Keratinocyte (primary cell): ENCODE results near the gene FGFR2. TPM values are rescaled to one million over a fixed set of nuclear protein-coding genes. Genes with fewer than 3 reads are reported as not detected.

ENCODE experiments used
- DNase-seq: peaks from one replicate; pipeline ENCODE4 v3.0.0-alpha.2; 2011; ENCODE audit warnings: low read depth, missing footprints, low spot score
- FAIRE-seq: peaks from 2 replicates; lab custom pipeline; 2011; peaks lifted over from hg19 to GRCh38; lab: Jason Lieb, UNC
- H2AFZ ChIP-seq: 2 replicates; pipeline ENCODE4 v1.6.0; 2012; ENCODE audit warnings: low read length, control low read depth, inconsistent platforms; ENCODE audit not compliant: control insufficient read depth
- H3K27ac ChIP-seq: 2 replicates; pipeline ENCODE4 v1.5.1; 2011; ENCODE audit warnings: low read length; ENCODE audit not compliant: control insufficient read depth, insufficient read depth
- H3K27me3 ChIP-seq: 3 replicates; pipeline ENCODE4 v1.6.0; 2011; ENCODE audit warnings: low read length; ENCODE audit not compliant: control insufficient read depth, insufficient read depth; ENCODE audit errors: extremely low read depth
- H3K36me3 ChIP-seq, 2 experiments: 2 replicates in 1 of 2; 3 replicates in 1 of 2; pipeline ENCODE4 v1.5.1; 2011; ENCODE audit warnings: low read length in 2 of 2, mild to moderate bottlenecking in 1 of 2; ENCODE audit not compliant: control insufficient read depth in 2 of 2, insufficient read depth in 2 of 2; ENCODE audit errors: extremely low read depth in 1 of 2
- H3K4me1 ChIP-seq: 3 replicates; pipeline ENCODE4 v1.5.1; 2011; ENCODE audit warnings: low read length; ENCODE audit not compliant: control insufficient read depth, insufficient read depth; ENCODE audit errors: extremely low read depth
- H3K4me2 ChIP-seq: 3 replicates; pipeline ENCODE4 v1.6.0; 2011; ENCODE audit warnings: low read depth, low read length; ENCODE audit not compliant: control insufficient read depth, insufficient read depth; ENCODE audit errors: extremely low read depth
- H3K4me3 ChIP-seq, 3 experiments: fragments of 200-600 bp in 1 of 3; sonication (generic) in 1 of 3; 2 replicates in 2 of 3; 3 replicates in 1 of 3; pipeline ENCODE4 v1.5.1; 2011 to 2016; ENCODE audit warnings: low read length in 3 of 3, mild to moderate bottlenecking in 3 of 3, control low read depth in 2 of 3, inconsistent platforms in 1 of 3, low read depth in 1 of 3, mixed read lengths in 1 of 3, mixed run types in 1 of 3, moderate library complexity in 1 of 3; ENCODE audit not compliant: control insufficient read depth in 2 of 3, insufficient read depth in 2 of 3; ENCODE audit errors: extremely low read depth in 1 of 3
- H3K79me2 ChIP-seq: 2 replicates; pipeline ENCODE4 v1.6.0; 2012; ENCODE audit warnings: low read length; ENCODE audit not compliant: control insufficient read depth, insufficient read depth
- H3K9ac ChIP-seq: 3 replicates; pipeline ENCODE4 v1.6.0; 2011; ENCODE audit warnings: low read length; ENCODE audit not compliant: control insufficient read depth, insufficient read depth; ENCODE audit errors: extremely low read depth
- H3K9me1 ChIP-seq: 3 replicates; pipeline ENCODE4 v1.6.0; 2011; ENCODE audit warnings: low read length; ENCODE audit not compliant: control insufficient read depth, insufficient read depth; ENCODE audit errors: extremely low read depth
- H3K9me3 ChIP-seq: 2 replicates; pipeline ENCODE4 v1.5.1; 2012; ENCODE audit warnings: low read depth, low read length; ENCODE audit not compliant: control insufficient read depth
- H4K20me1 ChIP-seq: 3 replicates; pipeline ENCODE4 v1.6.0; 2011; ENCODE audit warnings: low read length; ENCODE audit not compliant: control insufficient read depth, insufficient read depth; ENCODE audit errors: extremely low read depth
- CTCF ChIP-seq, 3 experiments: IDR thresholded peaks in 1 of 3; conservative IDR thresholded peaks in 1 of 3; optimal IDR thresholded peaks in 1 of 3; 2 replicates in 2 of 3; 3 replicates in 1 of 3; pipeline versions ENCODE3 to v1.5.1; 2011; ENCODE audit warnings: low read length in 3 of 3, mild to moderate bottlenecking in 3 of 3, moderate library complexity in 2 of 3, control low read depth in 1 of 3, inconsistent platforms in 1 of 3; ENCODE audit not compliant: insufficient read depth in 2 of 3; ENCODE audit errors: extremely low read depth in 1 of 3
- EZH2 ChIP-seq: IDR thresholded peaks from one replicate; pipeline ENCODE4 v1.6.1; 2012; ENCODE audit warnings: inconsistent platforms, mild to moderate bottlenecking, low read length, moderate library complexity
- dilution Hi-C: fragments of 300-500 bp; cut with MboI; formaldehyde crosslinking; loops from one replicate; pipeline ENCODE4 v1.7.0; 2020; ENCODE audit warnings: low sequenced_read_pairs; ENCODE audit not compliant: extremely low pct_ligation_motif_present
- polyA plus RNA-seq, 5 experiments: library from polyadenylated mRNA; depleted of rRNA in 3 of 5; stranded (reverse) in 3 of 5; stranded (forward) in 1 of 5; unstranded in 1 of 5; fragments of >200 nt; gene quantifications; 1 replicate in 1 of 5; 2 replicates in 3 of 5; 3 replicates in 1 of 5; pipeline versions ENCODE4 v1.2.1 to v1.2.3, GENCODE V29; 2011 to 2012; ENCODE audit warnings: missing spikeins in 2 of 5, low read depth in 1 of 5, low replicate concordance in 1 of 5

Gene FGFR2
- polyA plus RNA-seq, 1 donor (not counting 4 experiments of a cell fraction or from before 2014, with no cell fraction given) = 20.6 TPM

- Histone ChIP-seq H3K4me1 (no peaks in the 10 kb centered on the region), H3K27me3 (no peaks in the 10 kb centered on the region), H3K9me1 (no peaks in the 10 kb centered on the region), H3K9ac (no peak overlapping the region), H3K27ac (no peak overlapping the region), H3K4me2 (no peak overlapping the region), H3K36me3 (no peaks in the 10 kb centered on the region), H3K79me2 (no peaks in the 10 kb centered on the region), H3K4me3 (no peak overlapping the region), H3K9me3 (no peaks in the 10 kb centered on the region), H4K20me1 (no peaks in the 10 kb centered on the region), H2AFZ (no peak overlapping the region)
- TF ChIP-seq CTCF (optimal IDR thresholded peaks at IDR 0.05 in 1 of 3, IDR thresholded peaks at IDR 0.05 in 1 of 3, conservative IDR thresholded peaks at IDR 0.05 in 1 of 3; ENCODE audit: extremely low read depth in 1 of 3, insufficient read depth in 2 of 3, low read length in 3 of 3) (no peak), EZH2 (no peak)
- no peak for FAIRE-seq
- dilution Hi-C loops = no loop called here
- no peak for DNase-seq
These were observed 155.9 kb downstream of the FGFR2 start for GRCh38 chr10:121442086-121442935.

- FAIRE-seq (no peak), DNase-seq (no peak)
- H3K79me2 ChIP-seq = no peaks in the 10 kb centered on the region
- no peaks in the 10 kb centered on the region for H3K9me3 ChIP-seq
- H3K9ac ChIP-seq = no peak overlapping the region
- no peak overlapping the region for H3K4me3 ChIP-seq
- TF ChIP-seq CTCF (optimal IDR thresholded peaks at IDR 0.05 in 1 of 3, IDR thresholded peaks at IDR 0.05 in 1 of 3, conservative IDR thresholded peaks at IDR 0.05 in 1 of 3; ENCODE audit: extremely low read depth in 1 of 3, insufficient read depth in 2 of 3, low read length in 3 of 3) (no peak), EZH2 (no peak)
- H3K4me1 ChIP-seq = no peaks in the 10 kb centered on the region
- no peak overlapping the region for H2AFZ ChIP-seq
- no peaks in the 10 kb centered on the region for H3K36me3 ChIP-seq
- H3K27me3 ChIP-seq = no peaks in the 10 kb centered on the region
- no peak overlapping the region for H3K27ac ChIP-seq
- dilution Hi-C loops = no loop called here
- no peaks in the 10 kb centered on the region for H3K9me1 ChIP-seq
- no peaks in the 10 kb centered on the region for H4K20me1 ChIP-seq
- no peak overlapping the region for H3K4me2 ChIP-seq
These were observed 157.8 kb downstream of the FGFR2 start for GRCh38 chr10:121440461-121440860.
